ENCODE results near the gene TADA2B.

The TADA2B gene

DNA sequence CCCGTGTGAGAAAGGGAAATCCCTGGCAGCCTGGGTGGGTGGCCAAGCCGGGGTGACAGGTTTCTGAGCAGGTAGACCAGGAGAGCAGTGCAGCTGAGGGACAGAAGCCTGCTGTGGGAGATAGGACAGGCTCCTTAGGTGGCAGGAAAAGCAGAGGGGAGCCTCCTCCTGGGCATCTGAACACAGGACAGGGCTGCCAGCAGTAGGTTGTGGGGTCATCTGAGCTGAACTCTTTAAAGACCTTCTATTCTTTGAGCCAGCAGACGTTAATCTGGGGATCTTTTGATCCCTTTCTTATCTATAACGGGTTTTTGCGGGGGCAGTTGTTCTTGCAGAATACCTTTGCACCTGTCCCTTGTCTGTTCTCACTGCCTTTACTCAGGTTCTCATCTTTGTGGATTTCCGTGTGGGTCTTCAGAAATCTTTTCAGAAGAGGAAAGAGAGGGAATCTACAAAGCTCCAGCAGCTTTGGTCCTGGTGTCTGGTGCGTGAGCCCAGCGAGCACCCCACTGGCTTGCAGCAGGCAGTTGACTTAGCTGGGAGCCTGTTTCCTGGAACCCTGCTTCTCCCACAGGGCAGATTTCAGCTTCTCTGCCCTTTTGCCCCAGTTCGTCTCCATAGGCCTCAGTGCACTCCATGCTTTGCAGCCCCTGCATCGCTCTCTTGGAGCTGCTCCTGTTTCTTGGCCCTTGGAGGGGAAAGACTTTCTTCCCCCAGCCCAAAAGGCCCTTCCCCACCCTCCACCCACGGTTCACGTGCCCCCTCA is 35.8 kb upstream of the TADA2B start:
- no peak for DNase-seq (ENCODE audit: low read depth, low spot score)
- no peak overlapping the region for H3K4me3 ChIP-seq (ENCODE audit: low read depth, low read length)
- POLR2A ChIA-PET = interaction anchor here (1.0 kb wide), 1 partner anchor 19 kb away, joined by 3 read pairs; no protein-coding TSS in a partner anchor
- CTCF ChIA-PET = interaction anchor here (1.2 to 3.4 kb wide), 3 partner anchors 13 to 287 kb away, joined by 3 to 8 read pairs (median 4); partner anchors contain the start of gene TADA2B
- TF ChIP-seq, protein P1, sequence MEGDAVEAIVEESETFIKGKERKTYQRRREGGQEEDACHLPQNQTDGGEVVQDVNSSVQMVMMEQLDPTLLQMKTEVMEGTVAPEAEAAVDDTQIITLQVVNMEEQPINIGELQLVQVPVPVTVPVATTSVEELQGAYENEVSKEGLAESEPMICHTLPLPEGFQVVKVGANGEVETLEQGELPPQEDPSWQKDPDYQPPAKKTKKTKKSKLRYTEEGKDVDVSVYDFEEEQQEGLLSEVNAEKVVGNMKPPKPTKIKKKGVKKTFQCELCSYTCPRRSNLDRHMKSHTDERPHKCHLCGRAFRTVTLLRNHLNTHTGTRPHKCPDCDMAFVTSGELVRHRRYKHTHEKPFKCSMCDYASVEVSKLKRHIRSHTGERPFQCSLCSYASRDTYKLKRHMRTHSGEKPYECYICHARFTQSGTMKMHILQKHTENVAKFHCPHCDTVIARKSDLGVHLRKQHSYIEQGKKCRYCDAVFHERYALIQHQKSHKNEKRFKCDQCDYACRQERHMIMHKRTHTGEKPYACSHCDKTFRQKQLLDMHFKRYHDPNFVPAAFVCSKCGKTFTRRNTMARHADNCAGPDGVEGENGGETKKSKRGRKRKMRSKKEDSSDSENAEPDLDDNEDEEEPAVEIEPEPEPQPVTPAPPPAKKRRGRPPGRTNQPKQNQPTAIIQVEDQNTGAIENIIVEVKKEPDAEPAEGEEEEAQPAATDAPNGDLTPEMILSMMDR (IDR thresholded peaks at IDR 0.05; ENCODE audit: insufficient read depth, low read length, missing control alignments) = no peak

DNA sequence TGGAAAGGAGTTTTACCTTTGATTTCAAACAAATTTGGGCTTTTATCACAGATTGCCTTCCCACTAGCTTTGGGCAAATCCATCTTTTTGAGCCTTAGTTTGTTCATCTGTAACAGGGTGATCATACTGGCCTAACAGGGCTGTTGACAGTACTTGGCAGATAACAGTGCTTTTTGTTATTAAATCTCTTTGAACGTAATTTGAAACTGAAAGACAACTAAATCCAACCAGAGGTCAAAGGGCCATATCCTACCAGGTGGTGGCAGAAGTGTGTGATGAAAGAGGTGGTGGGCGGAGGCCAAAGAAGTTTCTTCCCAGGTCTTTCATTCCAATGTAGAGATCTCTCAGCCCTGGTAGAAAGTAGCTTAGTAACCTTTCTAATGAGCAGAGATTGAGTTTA is 35.2 kb upstream of the TADA2B start:
- ChIA-PET POLR2A (no interaction called here), CTCF (interaction anchor here (1.2 to 3.4 kb wide), 5 partner anchors 13 to 288 kb away, joined by 3 to 8 read pairs (median 5); partner anchors contain the start of gene TADA2B)
- TF ChIP-seq, protein P1 (IDR thresholded peaks at IDR 0.05; ENCODE audit: insufficient read depth, low read length, missing control alignments) = no peak
- DNase-seq (ENCODE audit: low read depth, low spot score) = no peak
- no peak overlapping the region for H3K4me3 ChIP-seq (ENCODE audit: low read depth, low read length)

DNA sequence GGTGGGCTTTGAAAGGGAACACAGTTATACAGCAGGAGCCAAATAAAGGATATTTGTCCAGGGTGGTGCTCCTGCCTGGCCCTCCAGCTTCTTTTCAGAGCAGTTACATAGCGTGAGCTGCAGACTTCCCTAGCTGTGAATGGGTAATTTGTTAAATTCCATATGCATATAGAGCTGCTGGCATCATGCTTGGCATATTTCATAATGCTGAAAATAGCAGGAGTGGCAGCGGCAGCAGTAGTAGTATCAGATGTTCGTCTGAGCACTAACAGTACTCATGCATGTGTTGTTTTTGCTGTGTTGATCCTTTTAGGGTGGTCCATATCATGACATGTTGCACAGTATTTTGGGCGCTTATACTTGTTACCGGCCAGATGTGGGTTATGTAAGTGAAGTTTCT is 33.6 kb upstream of the TADA2B start:
- CTCF ChIA-PET = interaction anchor here (1.8 to 3.4 kb wide), 3 partner anchors 34 to 61 kb away, joined by 5 to 8 read pairs (median 6); partner anchors contain the start of gene TADA2B
- H3K4me3 ChIP-seq (ENCODE audit: low read depth, low read length) = no peak overlapping the region
- TF ChIP-seq, protein P1 (IDR thresholded peaks at IDR 0.05; ENCODE audit: insufficient read depth, low read length, missing control alignments) = no peak
- POLR2A ChIA-PET = no interaction called here
- no peak for DNase-seq (ENCODE audit: low read depth, low spot score)

DNA sequence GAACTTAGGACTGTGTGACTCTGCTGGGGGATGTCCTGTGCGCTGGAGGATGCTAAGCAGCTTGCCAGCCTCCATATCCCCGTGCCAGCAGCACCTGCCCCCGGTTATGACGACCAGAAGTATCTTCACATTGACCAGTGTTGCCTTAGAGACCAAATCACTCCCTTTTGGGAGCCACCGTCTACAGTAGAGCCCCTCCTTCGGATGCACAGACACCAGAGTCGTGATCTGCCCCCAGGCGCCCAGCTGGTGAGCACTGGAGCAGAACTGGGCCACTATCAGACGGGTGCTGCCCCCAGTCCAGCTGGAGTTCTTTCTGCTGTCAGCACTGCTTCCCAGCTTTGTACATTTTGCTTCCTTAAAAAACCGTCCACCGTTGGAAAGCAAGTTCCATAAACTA is 30.0 kb upstream of the TADA2B start:
- no peak overlapping the region for H3K4me3 ChIP-seq (ENCODE audit: low read depth, low read length)
- POLR2A ChIA-PET = interaction anchor here (0.9 kb wide), 1 partner anchor 9 kb away, joined by 3 read pairs; no protein-coding TSS in a partner anchor
- TF ChIP-seq, protein P1 (IDR thresholded peaks at IDR 0.05; ENCODE audit: insufficient read depth, low read length, missing control alignments) = no peak
- CTCF ChIA-PET = interaction anchor here (1.1 to 1.6 kb wide), 3 partner anchors 30 to 58 kb away, joined by 4 to 5 read pairs (median 4); a partner anchor contains a TSS
- DNase-seq (ENCODE audit: low read depth, low spot score) = no peak

DNA sequence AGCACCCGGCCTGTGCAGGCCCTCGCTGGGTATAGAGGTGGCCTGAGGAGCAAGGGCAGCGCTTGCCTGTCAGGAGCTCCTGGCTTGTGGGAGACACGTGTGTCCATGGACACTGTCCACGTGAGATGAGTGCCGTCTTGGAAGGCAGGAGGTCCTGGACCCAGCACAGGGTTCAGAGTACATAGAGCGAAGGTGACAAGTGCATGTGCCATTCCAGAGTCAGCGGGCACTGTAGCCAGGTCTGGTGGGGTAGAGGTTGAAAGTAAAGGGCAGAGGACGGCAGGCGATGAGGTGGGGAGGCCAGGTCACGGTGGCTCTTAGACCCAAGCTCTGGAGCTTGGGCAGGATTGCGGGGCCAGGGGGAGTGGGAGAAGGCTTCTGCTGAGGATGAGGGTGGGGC is 28.4 kb upstream of the TADA2B start:
- TF ChIP-seq, protein P1 (IDR thresholded peaks at IDR 0.05; ENCODE audit: insufficient read depth, low read length, missing control alignments) = no peak
- ChIA-PET CTCF (interaction anchor here (0.6 to 1.0 kb wide), 2 partner anchors 41 to 120 kb away, joined by 3 read pairs; no protein-coding TSS in a partner anchor), POLR2A (no interaction called here)
- DNase-seq (ENCODE audit: low read depth, low spot score) = no peak
- H3K4me3 ChIP-seq (ENCODE audit: low read depth, low read length) = no peak overlapping the region

DNA sequence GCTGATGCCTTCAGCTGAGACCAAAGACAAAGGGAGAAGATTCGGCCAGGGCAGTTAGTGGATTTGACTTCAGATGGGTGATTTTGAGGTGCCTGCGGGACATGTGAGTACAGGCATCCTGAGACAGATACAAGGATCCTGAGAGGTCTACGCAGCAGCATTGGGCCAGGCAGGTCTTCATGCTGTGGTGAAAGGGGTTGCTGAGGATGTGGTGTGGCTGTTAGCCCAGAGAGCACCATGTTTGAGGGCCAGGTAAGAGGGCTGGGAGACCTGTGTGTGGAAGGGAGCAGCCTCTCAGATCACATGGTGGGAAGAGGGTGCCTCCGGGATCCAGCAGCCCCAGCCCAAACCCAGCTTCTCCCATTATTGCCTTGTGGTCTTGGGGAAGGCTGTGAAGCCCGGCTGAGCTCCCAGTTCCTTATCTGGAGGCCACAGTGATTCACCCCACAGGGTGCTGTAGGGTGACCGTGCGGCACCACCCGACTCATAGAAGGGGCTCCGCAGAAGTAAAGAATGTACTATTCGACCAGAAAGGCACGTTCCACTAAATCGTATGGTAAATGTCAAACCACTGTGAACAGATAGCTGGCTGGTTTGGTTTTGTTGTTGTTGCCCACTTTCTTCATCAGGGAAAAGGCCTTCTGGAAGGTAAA is 27.7 kb upstream of the TADA2B start:
- no peak overlapping the region for H3K4me3 ChIP-seq (ENCODE audit: low read depth, low read length)
- TF ChIP-seq, protein P1 (IDR thresholded peaks at IDR 0.05; ENCODE audit: insufficient read depth, low read length, missing control alignments) = no peak
- ChIA-PET CTCF (interaction anchor here (0.6 to 1.3 kb wide), 3 partner anchors 28 to 120 kb away, joined by 3 to 4 read pairs (median 3); partner anchors contain the start of gene TADA2B), POLR2A (no interaction called here)
- no peak for DNase-seq (ENCODE audit: low read depth, low spot score)
